H9 (cell line): ENCODE measurements around the gene AKAP9. TPM values are rescaled to one million over a fixed set of nuclear protein-coding genes. Genes with fewer than 3 reads are reported as not detected.

Experiments used
- DNase-seq: peaks from one replicate; pipeline ENCODE4 v3.0.0-alpha.2; 2017
- H2AFZ ChIP-seq: one replicate; pipeline ENCODE4 v1.6.1; 2013; ENCODE audit warnings: mild to moderate bottlenecking, low read length, control low read depth, moderate library complexity
- H2AK5ac ChIP-seq: 2 replicates; pipeline ENCODE4 v1.6.1; 2013; ENCODE audit warnings: low read length, control low read depth, mixed read lengths; ENCODE audit not compliant: insufficient read length
- H2BK120ac ChIP-seq: one replicate; pipeline ENCODE4 v1.6.1; 2013; ENCODE audit warnings: low read depth, mild to moderate bottlenecking, low read length, control low read depth, inconsistent platforms; ENCODE audit not compliant: poor library complexity, severe bottlenecking
- H2BK12ac ChIP-seq: 2 replicates; pipeline ENCODE4 v1.6.1; 2013; ENCODE audit warnings: low read length, control low read depth, mixed read lengths, low read depth; ENCODE audit not compliant: insufficient read length
- H2BK15ac ChIP-seq: 2 replicates; pipeline ENCODE4 v1.6.1; 2013; ENCODE audit warnings: low read depth, low read length, control low read depth
- H2BK20ac ChIP-seq: one replicate; pipeline ENCODE4 v1.6.1; 2013; ENCODE audit warnings: low read depth, mild to moderate bottlenecking, low read length, control low read depth, inconsistent platforms; ENCODE audit not compliant: poor library complexity, severe bottlenecking
- H2BK5ac ChIP-seq: 2 replicates; pipeline ENCODE4 v1.6.1; 2013; ENCODE audit warnings: low read length, control low read depth, mixed read lengths; ENCODE audit not compliant: insufficient read length
- H3K14ac ChIP-seq: 2 replicates; pipeline ENCODE4 v1.6.1; 2013; ENCODE audit warnings: low read length, control low read depth; ENCODE audit not compliant: insufficient read depth
- H3K18ac ChIP-seq: 2 replicates; pipeline ENCODE4 v1.6.1; 2013; ENCODE audit warnings: low read depth, mild to moderate bottlenecking, mixed read lengths, low read length, control low read depth; ENCODE audit not compliant: insufficient read length
- H3K23ac ChIP-seq: 2 replicates; pipeline ENCODE4 v1.6.1; 2013; ENCODE audit warnings: low read length, control low read depth, mixed read lengths, low read depth; ENCODE audit not compliant: insufficient read length
- H3K23me2 ChIP-seq: 2 replicates; pipeline ENCODE4 v1.6.1; 2013; ENCODE audit warnings: low read depth, mild to moderate bottlenecking, mixed read lengths, low read length, control low read depth; ENCODE audit not compliant: insufficient read length, poor library complexity, severe bottlenecking
- H3K27ac ChIP-seq: 2 replicates; pipeline ENCODE4 v1.5.1; 2013; ENCODE audit warnings: low read length, control low read depth, mixed read lengths, low read depth; ENCODE audit not compliant: insufficient read length
- H3K27me3 ChIP-seq: 2 replicates; pipeline ENCODE4 v1.6.1; 2013; ENCODE audit warnings: low read length, control low read depth, inconsistent platforms; ENCODE audit not compliant: insufficient read depth
- H3K4ac ChIP-seq: 2 replicates; pipeline ENCODE4 v1.6.1; 2013; ENCODE audit warnings: low read depth, mild to moderate bottlenecking, control low read depth, inconsistent platforms, low read length, moderate library complexity
- H3K4me1 ChIP-seq: 2 replicates; pipeline ENCODE4 v1.6.1; 2013; ENCODE audit warnings: low read length, control low read depth, inconsistent platforms; ENCODE audit not compliant: insufficient read depth
- H3K4me2 ChIP-seq: 2 replicates; pipeline ENCODE4 v1.6.1; 2013; ENCODE audit warnings: low read length, control low read depth, mixed read lengths; ENCODE audit not compliant: insufficient read length, insufficient read depth
- H3K56ac ChIP-seq: 2 replicates; pipeline ENCODE4 v1.6.1; 2013; ENCODE audit warnings: low read depth, mild to moderate bottlenecking, mixed read lengths, low read length, control low read depth; ENCODE audit not compliant: insufficient read length
- H3K79me1 ChIP-seq: 2 replicates; pipeline ENCODE4 v1.6.1; 2013; ENCODE audit warnings: low read depth, mild to moderate bottlenecking, moderate library complexity, low read length, control low read depth, inconsistent platforms; ENCODE audit not compliant: insufficient read depth, poor library complexity, severe bottlenecking
- H3K79me2 ChIP-seq: 2 replicates; pipeline ENCODE4 v1.6.1; 2013; ENCODE audit warnings: low read length, control low read depth, inconsistent platforms; ENCODE audit not compliant: insufficient read depth
- H3K9ac ChIP-seq: 2 replicates; pipeline ENCODE4 v1.6.1; 2013; ENCODE audit warnings: low read length, control low read depth, mixed read lengths; ENCODE audit not compliant: insufficient read length; ENCODE audit errors: extremely low read depth
- H3K9me3 ChIP-seq: one replicate; pipeline ENCODE4 v1.6.1; 2013; ENCODE audit warnings: low read depth, low read length, inconsistent platforms; ENCODE audit not compliant: control insufficient read depth
- H3T11ph ChIP-seq: one replicate; pipeline ENCODE4 v1.6.1; 2013; ENCODE audit warnings: mild to moderate bottlenecking, low read length, control low read depth, inconsistent platforms
- H4K20me1 ChIP-seq: one replicate; pipeline ENCODE4 v1.6.1; 2013; ENCODE audit not compliant: control insufficient read depth, insufficient read length, insufficient read depth
- H4K5ac ChIP-seq: 2 replicates; pipeline ENCODE4 v1.6.1; 2013; ENCODE audit warnings: low read depth, mild to moderate bottlenecking, mixed read lengths, low read length, control low read depth; ENCODE audit not compliant: insufficient read length
- H4K8ac ChIP-seq: replicated peaks from 2 replicates; pipeline ENCODE4 v1.6.1; 2013; ENCODE audit warnings: low read length, control low read depth, mixed read lengths, low read depth; ENCODE audit not compliant: insufficient read length
- H4K91ac ChIP-seq: 2 replicates; pipeline ENCODE4 v1.6.1; 2013; ENCODE audit warnings: low read depth, mild to moderate bottlenecking, moderate library complexity, mixed read lengths, low read length, control low read depth; ENCODE audit not compliant: insufficient read length
- H3K27ac Mint-ChIP-seq, 3 experiments: 2 replicates in 2 of 3; 3 replicates in 1 of 3; pipeline ENCODE4 v1.8.0; 2020 to 2021; ENCODE audit warnings: mixed read lengths in 3 of 3, mild to moderate bottlenecking in 1 of 3, moderate library complexity in 1 of 3
- H3K27me3 Mint-ChIP-seq: 2 replicates; pipeline ENCODE4 v1.8.0; 2021; ENCODE audit warnings: low read depth, mild to moderate bottlenecking, moderate library complexity, mixed read lengths
- H3K36me3 Mint-ChIP-seq, 3 experiments: 2 replicates in 2 of 3; 3 replicates in 1 of 3; pipeline ENCODE4 v1.8.0; 2020 to 2021; ENCODE audit warnings: low read depth in 3 of 3, mixed read lengths in 3 of 3; ENCODE audit not compliant: insufficient read depth in 1 of 3
- H3K4me1 Mint-ChIP-seq, 2 experiments: 2 replicates each; pipeline ENCODE4 v1.8.0; 2020; ENCODE audit warnings: mixed read lengths in 2 of 2
- H3K4me3 Mint-ChIP-seq, 2 experiments: 2 replicates in 1 of 2; 3 replicates in 1 of 2; pipeline ENCODE4 v1.8.0; 2020 to 2021; ENCODE audit warnings: mild to moderate bottlenecking in 2 of 2, mixed read lengths in 2 of 2, moderate library complexity in 1 of 2
- H3K9me3 Mint-ChIP-seq, 2 experiments: 2 replicates in 1 of 2; 3 replicates in 1 of 2; pipeline ENCODE4 v1.8.0; 2020; ENCODE audit warnings: mild to moderate bottlenecking in 2 of 2, mixed read lengths in 2 of 2, moderate library complexity in 1 of 2
- CTCF ChIP-seq: fragments of 200-600 bp; sonication (generic); conservative IDR thresholded peaks from 3 replicates; pipeline ENCODE4 v1.8.0; 2021; ENCODE audit warnings: antibody characterized with exemption, mild to moderate bottlenecking
- whole genome bisulfite sequencing: extraction: QIAGEN DNeasy Blood & Tissue Kit; methylation state at CpG from one replicate; pipeline ENCODE4 v1.1.7; 2013; ENCODE audit warnings: missing lambda C conversion rate, low lambda C conversion rate, mixed read lengths; ENCODE audit not compliant: insufficient read length; ENCODE audit errors: extremely low coverage; 5-methylcytosine and 5-hydroxymethylcytosine counted together
- total RNA-seq: library from RNA; stranded (reverse); gene quantifications from 2 replicates; pipeline ENCODE4 v1.2.1, GENCODE V29; 2021

AKAP9 gene
- total RNA-seq, 1 experiment from 2014 or later, result 22.4 TPM

GRCh38 chr7:92071032-92071431 is 130.4 kb downstream of the AKAP9 start:
- Histone ChIP-seq H3K27ac (no peak overlapping the region), H3K18ac (no peak overlapping the region), H3K27me3 (no peaks in the 10 kb centered on the region), H3K79me2 (no peaks in the 10 kb centered on the region), H3K4me2 (no peak overlapping the region), H3T11ph (no peak overlapping the region), H2BK12ac (no peak overlapping the region), H3K56ac (no peak overlapping the region), H4K91ac (no peak overlapping the region), H3K9me3 (no peaks in the 10 kb centered on the region), H4K8ac (no peak overlapping the region), H3K23ac (no peak overlapping the region), H3K4ac (no peak overlapping the region), H2AFZ (no peak overlapping the region), H3K79me1 (no peaks in the 10 kb centered on the region), H2BK15ac (no peak overlapping the region), H3K23me2 (no peaks in the 10 kb centered on the region), H2BK120ac (no peak overlapping the region), H4K5ac (no peak overlapping the region), H3K9ac (no peak overlapping the region), H2BK20ac (no peak overlapping the region), H4K20me1 (no peaks in the 10 kb centered on the region), H2BK5ac (no peak overlapping the region), H3K14ac (no peak overlapping the region), H3K4me1 (no peaks in the 10 kb centered on the region), H2AK5ac (no peak overlapping the region)
- Mint-ChIP-seq H3K27ac (0 out of 7 replicates have a peak overlapping the region, but pooled peaks of 1 of the 3 experiments have one; percentile 1), H3K4me3 (no peak overlapping the region), H3K9me3 (no peaks in the 10 kb centered on the region), H3K36me3 (peaks cover 2 to 26% (median 23%) of the 10 kb centered on the region in 3 experiments; a peak in 5 of 7 replicates), H3K4me1 (no peaks in the 10 kb centered on the region), H3K27me3 (no peaks in the 10 kb centered on the region)
- no peak for DNase-seq
- no CpG with 5 or more reads among the region's 5 CpGs for WGBS
- no peak for TF ChIP-seq CTCF
